ENCODE measurements around the gene ADAMTS6. TPM values are rescaled to one million over a fixed set of nuclear protein-coding genes. Genes with fewer than 3 reads are reported as not detected.

The ADAMTS6 gene
- total RNA-seq, 1 donor from 2014 or later, result 1.5 TPM

- no peak for DNase-seq
- peaks cover 41% of the 10 kb centered on the region for H3K9me3 ChIP-seq (replicated peaks)
- H3K4me3 ChIP-seq, result no peak overlapping the region
- TF ChIP-seq CTCF (IDR thresholded peaks at IDR 0.05; ENCODE audit: borderline replicate concordance), result no peak
- no peaks in the 10 kb centered on the region for H3K27me3 ChIP-seq (ENCODE audit: low read depth)
- peaks cover 11% of the 10 kb centered on the region for H3K36me3 ChIP-seq
- H3K27ac ChIP-seq (replicated peaks), result no peak overlapping the region
- intact Hi-C loops (cut with micrococcal nuclease), result no loop called here
- no peaks in the 10 kb centered on the region for H3K4me1 ChIP-seq
Observed at GRCh38 chr5:65423623-65424022, 58.1 kb downstream of the ADAMTS6 start.

GRCh38 chr5:65418661-65419060 lies 63.1 kb downstream of the ADAMTS6 start:
- intact Hi-C loops (cut with micrococcal nuclease), result no loop called here
- peaks cover 63% of the 10 kb centered on the region for H3K9me3 ChIP-seq (replicated peaks)
- no peak for TF ChIP-seq CTCF (IDR thresholded peaks at IDR 0.05; ENCODE audit: borderline replicate concordance)

GRCh38 chr5:65413822-65414221 lies 67.9 kb downstream of the ADAMTS6 start:
- no peaks in the 10 kb centered on the region for H3K27me3 ChIP-seq (ENCODE audit: low read depth)
- no peak overlapping the region for H3K4me3 ChIP-seq
- intact Hi-C loops (cut with micrococcal nuclease), result no loop called here
- no peak for TF ChIP-seq CTCF (IDR thresholded peaks at IDR 0.05; ENCODE audit: borderline replicate concordance)
- peaks cover 24% of the 10 kb centered on the region for H3K9me3 ChIP-seq (replicated peaks)
- no peak for DNase-seq
- no peak overlapping the region for H3K27ac ChIP-seq (replicated peaks)
- no peaks in the 10 kb centered on the region for H3K4me1 ChIP-seq
- H3K36me3 ChIP-seq, result no peaks in the 10 kb centered on the region

More at GRCh38 chr5:65418661-65419060, 63.1 kb downstream of the ADAMTS6 start:
- Histone ChIP-seq H3K4me3 (no peak overlapping the region), H3K4me1 (no peaks in the 10 kb centered on the region), H3K27me3 (ENCODE audit: low read depth) (no peaks in the 10 kb centered on the region), H3K27ac (replicated peaks) (no peak overlapping the region), H3K36me3 (peaks cover 11% of the 10 kb centered on the region)
- DNase-seq, result no peak

GRCh38 chr5:65412842-65413241 lies 68.9 kb downstream of the ADAMTS6 start:
- no peak overlapping the region for H3K4me3 ChIP-seq

GRCh38 chr5:65411356-65411755 lies 70.4 kb downstream of the ADAMTS6 start:
- no peak for TF ChIP-seq CTCF (IDR thresholded peaks at IDR 0.05; ENCODE audit: borderline replicate concordance)

More at GRCh38 chr5:65412842-65413241, 68.9 kb downstream of the ADAMTS6 start:
- peaks cover 14% of the 10 kb centered on the region for H3K9me3 ChIP-seq (replicated peaks)
- no peaks in the 10 kb centered on the region for H3K4me1 ChIP-seq
- intact Hi-C loops (cut with micrococcal nuclease), result no loop called here
- no peak overlapping the region for H3K27ac ChIP-seq (replicated peaks)
- DNase-seq, result no peak
- H3K27me3 ChIP-seq (ENCODE audit: low read depth), result no peaks in the 10 kb centered on the region
- TF ChIP-seq CTCF (IDR thresholded peaks at IDR 0.05; ENCODE audit: borderline replicate concordance), result no peak
- H3K36me3 ChIP-seq, result no peaks in the 10 kb centered on the region

More at GRCh38 chr5:65411356-65411755, 70.4 kb downstream of the ADAMTS6 start:
- Histone ChIP-seq H3K27me3 (ENCODE audit: low read depth) (no peaks in the 10 kb centered on the region), H3K9me3 (replicated peaks) (no peaks in the 10 kb centered on the region), H3K36me3 (no peaks in the 10 kb centered on the region), H3K4me1 (no peaks in the 10 kb centered on the region), H3K4me3 (no peak overlapping the region), H3K27ac (replicated peaks) (no peak overlapping the region)
- no peak for DNase-seq
- intact Hi-C loops (cut with micrococcal nuclease), result no loop called here

Data from left ventricle myocardium inferior (tissue), 1 donor.